ENCODE data around the gene USE1.
"Not testable (repeated sequence)": the region's sequence is repeated elsewhere in the genome, so short reads cannot be mapped to it uniquely, and the experiment has no call there.

USE1 gene

GRCh38 chr19:17215127-17215971 is at the start of gene USE1:
Gene USE1 (plus strand): TSS chr19:17215357. CDS start chr19:17215406, 49 bp downstream.
- peak; percentile 73 for DNase-seq (ENCODE audit: low read depth)

- DNase-seq (ENCODE audit: low read depth) = no peak
Observed at GRCh38 chr19:17165715-17166114, 49.4 kb upstream of the USE1 start.

- DNase-seq (ENCODE audit: low read depth) = no peak
Observed at GRCh38 chr19:17170538-17171297, 44.4 kb upstream of the USE1 start.

- no peak for DNase-seq (ENCODE audit: low read depth)
Observed at GRCh38 chr19:17171874-17172273, 43.3 kb upstream of the USE1 start.

- no peak for DNase-seq (ENCODE audit: low read depth)
Observed at GRCh38 chr19:17172624-17173345, 42.4 kb upstream of the USE1 start.

GRCh38 chr19:17178291-17178690 is 36.9 kb upstream of the USE1 start:
- DNase-seq (ENCODE audit: low read depth) = no peak

GRCh38 chr19:17180997-17181702 is 34.0 kb upstream of the USE1 start:
- no peak for DNase-seq (ENCODE audit: low read depth)

GRCh38 chr19:17183271-17183761 is 31.8 kb upstream of the USE1 start:
- no peak for DNase-seq (ENCODE audit: low read depth)

- no peak for DNase-seq (ENCODE audit: low read depth)
Observed at GRCh38 chr19:17183858-17184321, 31.3 kb upstream of the USE1 start.

GRCh38 chr19:17184371-17184841 is 30.8 kb upstream of the USE1 start:
- DNase-seq (ENCODE audit: low read depth) = peak; percentile 17

GRCh38 chr19:17185590-17185989 is 29.6 kb upstream of the USE1 start:
- DNase-seq (ENCODE audit: low read depth) = no peak

- DNase-seq (ENCODE audit: low read depth) = not testable (repeated sequence)
Observed at GRCh38 chr19:17191736-17192135, 23.4 kb upstream of the USE1 start.

- no peak for DNase-seq (ENCODE audit: low read depth)
Observed at GRCh38 chr19:17192751-17193150, 22.4 kb upstream of the USE1 start.

- DNase-seq (ENCODE audit: low read depth) = no peak
Observed at GRCh38 chr19:17194608-17195007, 20.5 kb upstream of the USE1 start.

GRCh38 chr19:17195106-17195505 is 20.1 kb upstream of the USE1 start:
- DNase-seq (ENCODE audit: low read depth) = no peak

GRCh38 chr19:17196610-17197009 is 18.5 kb upstream of the USE1 start:
- no peak for DNase-seq (ENCODE audit: low read depth)

- DNase-seq (ENCODE audit: low read depth) = no peak
Observed at GRCh38 chr19:17197666-17198065, 17.5 kb upstream of the USE1 start.

- DNase-seq (ENCODE audit: low read depth) = no peak
Observed at GRCh38 chr19:17200408-17201079, 14.6 kb upstream of the USE1 start.

- no peak for DNase-seq (ENCODE audit: low read depth)
Observed at GRCh38 chr19:17202249-17202648, 12.9 kb upstream of the USE1 start.

GRCh38 chr19:17202713-17203112 is 12.4 kb upstream of the USE1 start:
- DNase-seq (ENCODE audit: low read depth) = no peak

Data from stimulated activated CD8-positive, alpha-beta memory T cell treated with anti-CD3 and anti-CD28 coated beads, Interleukin-15, amount 100 ng/mL, for 1 hour (primary cell).